Measurements from ENCODE around the gene VAMP2.

The VAMP2 gene

GRCh38 chr17:8164815-8165131, 2.0 kb upstream of the VAMP2 start:
- H3K79me2 ChIP-seq (ENCODE audit: insufficient read depth, low read length): peaks cover 13% of the 10 kb centered on the region
- H3K4me3 ChIP-seq (ENCODE audit: insufficient read depth, low read length, poor library complexity, severe bottlenecking): no peak overlapping the region
- no peak overlapping the region for H3K9ac ChIP-seq (ENCODE audit: low read length)
- no peaks in the 10 kb centered on the region for H3K27me3 ChIP-seq (ENCODE audit: low read length)
- H3F3A ChIP-seq (ENCODE audit: insufficient read depth): peaks cover 20% of the 10 kb centered on the region
- no peak overlapping the region for H3K27ac ChIP-seq (ENCODE audit: low read depth, low read length)
- no peaks in the 10 kb centered on the region for H3K36me3 ChIP-seq (ENCODE audit: low read length)
- H3K9me2 ChIP-seq (replicated peaks; ENCODE audit: insufficient read depth, low read length): no peaks in the 10 kb centered on the region
- H4K20me1 ChIP-seq (ENCODE audit: low read depth, low read length): no peaks in the 10 kb centered on the region
- no peak overlapping the region for H2AFZ ChIP-seq (ENCODE audit: low read depth, low read length, severe bottlenecking)
- no peak overlapping the region for H3K4me2 ChIP-seq (ENCODE audit: low read depth, low read length, poor library complexity, severe bottlenecking)
- TF ChIP-seq CTCF (IDR thresholded peaks at IDR 0.05; ENCODE audit: insufficient read depth, low read length, poor library complexity, severe bottlenecking): no peak
- no peak for TF ChIP-seq EZH2phosphoT487 (conservative IDR thresholded peaks at IDR 0.05; ENCODE audit: low read length)
- H3K9me3 ChIP-seq (ENCODE audit: insufficient read depth, low read length): no peaks in the 10 kb centered on the region

GRCh38 chr17:8163978-8164814, 1.4 kb upstream of the VAMP2 start:
- Histone ChIP-seq H3K4me2 (ENCODE audit: low read depth, low read length, poor library complexity, severe bottlenecking) (peak overlapping the region; percentile 58), H3K9me2 (replicated peaks; ENCODE audit: insufficient read depth, low read length) (no peaks in the 10 kb centered on the region), H4K20me1 (ENCODE audit: low read depth, low read length) (no peaks in the 10 kb centered on the region), H3K4me3 (ENCODE audit: insufficient read depth, low read length, poor library complexity, severe bottlenecking) (no peak overlapping the region), H3K9ac (ENCODE audit: low read length) (peak overlapping the region; percentile 99), H3K27ac (ENCODE audit: low read depth, low read length) (no peak overlapping the region), H3K79me2 (ENCODE audit: insufficient read depth, low read length) (peaks cover 13% of the 10 kb centered on the region), H2AFZ (ENCODE audit: low read depth, low read length, severe bottlenecking) (peak overlapping the region; percentile 87), H3K27me3 (ENCODE audit: low read length) (no peaks in the 10 kb centered on the region), H3K36me3 (ENCODE audit: low read length) (no peaks in the 10 kb centered on the region), H3K9me3 (ENCODE audit: insufficient read depth, low read length) (no peaks in the 10 kb centered on the region), H3F3A (ENCODE audit: insufficient read depth) (peaks cover 20% of the 10 kb centered on the region)
- TF ChIP-seq EZH2phosphoT487 (conservative IDR thresholded peaks at IDR 0.05; ENCODE audit: low read length) (no peak), CTCF (IDR thresholded peaks at IDR 0.05; ENCODE audit: insufficient read depth, low read length, poor library complexity, severe bottlenecking) (no peak)

GRCh38 chr17:8162997-8163977, 539 bp upstream of the VAMP2 start:
- Histone ChIP-seq H3K9ac (ENCODE audit: low read length) (peak overlapping the region; percentile 99), H3K9me2 (replicated peaks; ENCODE audit: insufficient read depth, low read length) (no peaks in the 10 kb centered on the region), H3K27me3 (ENCODE audit: low read length) (no peaks in the 10 kb centered on the region), H3K4me3 (ENCODE audit: insufficient read depth, low read length, poor library complexity, severe bottlenecking) (peak overlapping the region; percentile 96), H3K4me2 (ENCODE audit: low read depth, low read length, poor library complexity, severe bottlenecking) (peak overlapping the region; percentile 58), H2AFZ (ENCODE audit: low read depth, low read length, severe bottlenecking) (peak overlapping the region; percentile 87), H3K36me3 (ENCODE audit: low read length) (no peaks in the 10 kb centered on the region), H3K9me3 (ENCODE audit: insufficient read depth, low read length) (no peaks in the 10 kb centered on the region), H3K27ac (ENCODE audit: low read depth, low read length) (peak overlapping the region; percentile 73; the same call in 1 of the 2 replicates), H3K79me2 (ENCODE audit: insufficient read depth, low read length) (peaks cover 13% of the 10 kb centered on the region), H4K20me1 (ENCODE audit: low read depth, low read length) (no peaks in the 10 kb centered on the region), H3F3A (ENCODE audit: insufficient read depth) (peaks cover 24% of the 10 kb centered on the region)
- TF ChIP-seq EZH2phosphoT487 (conservative IDR thresholded peaks at IDR 0.05; ENCODE audit: low read length) (no peak), CTCF (IDR thresholded peaks at IDR 0.05; ENCODE audit: insufficient read depth, low read length, poor library complexity, severe bottlenecking) (no peak)
